ENCODE measurements around the gene SPACDR.

Gene SPACDR

DNA sequence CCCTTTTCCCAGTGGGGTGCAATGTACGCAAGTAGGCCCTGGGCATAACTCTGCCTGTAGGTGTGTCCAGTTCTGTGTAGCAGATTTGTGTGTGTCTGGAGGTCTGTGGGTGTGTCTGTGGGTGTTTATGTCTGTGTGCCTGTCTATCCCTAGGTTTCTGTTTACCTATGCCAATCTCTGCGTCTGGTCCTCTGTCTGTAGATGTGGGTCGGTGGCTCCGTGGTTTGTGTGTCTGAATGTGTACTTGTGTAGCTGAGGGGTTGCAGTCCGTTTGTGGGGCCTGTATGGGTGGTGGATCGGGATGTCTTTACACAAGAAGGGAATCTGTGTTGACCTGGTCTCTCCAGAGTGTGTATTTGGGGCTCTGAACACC lies 20.6 kb upstream of the SPACDR start:
- no peak for DNase-seq (ENCODE audit: low read depth)

DNA sequence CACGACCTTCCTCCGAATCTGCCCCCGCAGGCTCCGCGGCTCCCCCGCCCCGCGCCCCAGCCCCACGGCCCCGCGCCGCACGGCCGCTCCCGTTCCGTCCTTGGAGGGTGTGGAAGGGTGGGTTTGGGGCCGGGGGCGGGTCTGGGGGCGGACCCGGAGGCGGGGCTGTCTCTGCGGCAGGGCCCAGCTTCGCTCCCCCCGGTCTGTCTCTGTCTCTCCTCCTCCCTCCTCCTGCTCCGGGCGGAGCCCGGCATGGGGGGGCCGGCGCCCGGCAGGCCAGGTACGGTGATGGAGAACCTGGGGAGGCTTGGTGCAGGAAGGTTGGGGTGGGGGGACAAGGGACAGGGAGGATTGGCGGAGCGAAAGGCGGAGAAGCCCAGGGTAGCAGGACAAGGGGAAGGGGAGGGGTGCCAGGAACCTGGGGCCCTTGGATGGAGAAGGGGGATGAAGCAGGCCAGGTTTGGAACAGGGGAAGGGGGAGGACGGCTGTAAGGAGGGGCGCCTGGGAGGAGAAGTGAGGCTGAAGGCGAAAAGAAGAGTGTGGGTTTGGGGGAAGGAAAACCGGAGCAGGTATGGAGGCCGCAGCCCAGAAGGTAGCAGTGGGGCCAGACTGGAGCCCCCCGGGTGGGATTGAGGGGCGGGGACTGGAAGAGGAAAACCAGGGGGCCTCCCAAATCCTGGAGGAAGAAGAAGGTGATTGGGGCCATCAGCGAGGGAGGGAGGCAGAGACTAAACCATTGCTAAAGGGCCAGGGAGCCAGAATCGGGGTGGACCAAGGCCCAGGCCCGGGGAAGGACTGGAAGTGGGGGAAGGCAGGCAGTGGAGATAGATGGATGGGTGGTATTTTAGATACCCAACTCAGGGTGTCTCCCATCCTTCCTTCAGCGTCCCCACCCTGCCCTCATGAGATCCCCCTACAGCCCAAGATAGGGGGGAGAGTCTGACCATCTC lies 19.9 kb upstream of the SPACDR start, which contains the start of gene NYAP1:
Gene NYAP1, plus strand, starts transcription at position 206 of the 951 bp plus-strand sequence. CDS start 1,385 bp downstream, outside the sequence.
- no peak for DNase-seq (ENCODE audit: low read depth)

GRCh38 chr7:100483090-100483721 lies 19.1 kb upstream of the SPACDR start:
- DNase-seq (ENCODE audit: low read depth) = no peak

DNA sequence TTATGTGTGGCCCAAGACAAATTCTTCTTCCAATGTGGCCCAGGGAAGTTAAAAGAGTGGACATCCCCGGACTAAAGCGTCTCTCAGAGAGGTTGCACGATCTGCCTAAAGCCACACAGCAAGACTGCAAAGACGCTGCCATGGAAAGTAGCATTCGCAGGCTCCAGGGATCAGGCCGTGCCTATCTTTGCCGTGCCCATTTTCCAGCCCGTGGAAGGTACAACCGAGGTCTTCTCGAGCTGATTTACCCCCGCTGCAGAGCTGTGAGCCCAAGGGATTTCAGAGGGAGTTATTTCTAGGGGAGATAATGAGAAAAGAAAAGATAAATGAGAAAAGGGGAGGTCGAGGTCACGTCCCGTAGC lies 18.6 kb upstream of the SPACDR start:
- DNase-seq (ENCODE audit: low read depth) = no peak

DNA sequence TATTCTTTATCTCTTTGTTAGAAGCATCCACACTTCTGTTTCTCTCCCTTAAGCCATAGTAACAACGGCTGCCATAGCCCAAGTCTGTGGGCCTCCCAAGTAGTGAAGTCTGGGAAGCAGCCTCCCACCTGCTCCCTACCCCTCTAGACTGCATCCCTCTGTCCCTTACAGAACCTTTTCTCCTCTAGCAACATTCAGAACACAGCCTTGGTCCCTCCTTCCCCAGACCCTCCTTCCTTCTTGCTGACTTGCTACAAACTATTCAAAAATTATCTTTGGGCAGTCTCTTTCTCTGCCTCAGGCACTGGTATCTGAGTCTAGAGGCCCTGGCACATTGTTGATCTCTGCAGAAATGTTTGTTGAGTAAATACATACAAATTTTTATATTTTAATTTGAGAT lies 17.4 kb upstream of the SPACDR start:
- DNase-seq (ENCODE audit: low read depth) = no peak

GRCh38 chr7:100478958-100479660 lies 15.0 kb upstream of the SPACDR start, which contains the start of gene TSC22D4:
TSS of gene TSC22D4 (minus strand) at chr7:100479214. CDS start at chr7:100478038, 1,176 bp downstream.
- peak; percentile 88 for DNase-seq (ENCODE audit: low read depth)

- no peak for DNase-seq (ENCODE audit: low read depth)
These were observed 13.8 kb upstream of the SPACDR start for GRCh38 chr7:100477871-100478267.

DNA sequence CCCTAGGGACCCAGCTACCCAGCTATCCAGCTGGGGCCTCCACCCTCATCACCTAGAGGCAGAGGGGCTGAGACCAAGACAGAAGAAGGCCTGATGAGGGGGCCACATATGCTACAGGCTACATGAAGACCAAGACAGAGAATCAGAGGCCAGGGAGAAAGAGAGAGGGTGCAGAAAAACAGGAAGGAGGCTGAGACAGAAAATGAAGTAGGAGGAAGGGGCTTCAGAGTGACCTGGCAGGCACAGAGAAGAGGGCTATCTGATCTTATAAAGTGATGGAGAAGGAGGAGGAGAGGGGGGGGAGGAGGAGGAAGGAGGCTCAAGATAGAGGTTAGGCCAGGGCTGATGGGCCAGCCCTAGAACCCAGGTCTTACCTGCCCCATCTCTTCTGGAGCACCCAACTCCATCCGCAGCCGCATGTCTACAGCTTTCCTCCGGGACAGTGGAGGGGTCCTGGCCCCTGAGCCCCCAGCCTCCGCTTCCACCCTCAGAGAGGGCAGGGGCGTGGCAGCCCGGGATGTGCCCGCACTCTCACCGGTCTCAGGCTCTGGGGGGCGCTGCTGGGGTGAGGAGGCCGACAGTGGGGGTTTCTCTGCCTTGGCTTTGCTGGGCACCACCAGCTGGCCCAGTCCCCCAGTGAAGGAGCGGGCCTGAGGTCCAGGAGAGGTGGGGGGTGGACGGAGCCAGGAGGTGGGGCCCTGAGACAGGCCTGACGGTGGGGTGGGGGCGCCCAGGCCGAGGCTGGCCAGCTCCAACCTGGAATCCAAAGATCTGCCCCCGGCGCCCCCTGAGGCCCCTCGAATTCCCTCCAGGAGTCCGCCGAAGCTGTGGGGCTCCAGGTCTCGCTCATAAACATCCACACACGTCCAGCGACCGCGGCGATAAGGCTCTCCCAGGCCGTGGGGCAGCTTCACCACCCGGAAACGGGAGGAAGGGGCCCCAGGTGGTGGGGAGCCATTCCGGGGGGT lies 13.1 kb upstream of the SPACDR start:
- no peak for DNase-seq (ENCODE audit: low read depth)

GRCh38 chr7:100476101-100476780 lies 12.2 kb upstream of the SPACDR start:
- DNase-seq (ENCODE audit: low read depth) = no peak

DNA sequence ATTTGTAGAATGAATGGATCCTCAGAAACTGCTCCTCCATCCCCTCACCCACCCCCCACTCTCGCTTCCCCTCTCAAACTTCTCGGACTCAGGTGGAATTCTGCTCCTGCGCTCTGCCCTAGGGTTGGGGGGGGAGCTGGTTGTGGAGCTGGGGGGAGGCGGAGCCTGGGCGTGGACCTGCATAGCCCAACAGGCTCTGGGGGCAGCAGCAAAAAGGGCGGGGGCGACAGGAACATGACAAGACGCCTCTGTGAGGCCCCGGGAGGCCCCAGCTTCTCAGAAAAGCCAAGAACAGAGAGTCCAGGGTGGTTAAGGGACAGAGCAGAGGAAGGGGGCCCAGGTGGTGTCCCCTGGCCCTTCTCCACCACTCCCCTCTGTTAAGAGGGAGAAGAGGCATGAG lies 11.5 kb upstream of the SPACDR start:
- no peak for DNase-seq (ENCODE audit: low read depth)

GRCh38 chr7:100472854-100473499 lies 8.9 kb upstream of the SPACDR start:
- no peak for DNase-seq (ENCODE audit: low read depth)

GRCh38 chr7:100472121-100472851 lies 8.2 kb upstream of the SPACDR start:
- no peak for DNase-seq (ENCODE audit: low read depth)

GRCh38 chr7:100471021-100471420 lies 7.0 kb upstream of the SPACDR start:
- no peak for DNase-seq (ENCODE audit: low read depth)

GRCh38 chr7:100469227-100470044 lies 5.4 kb upstream of the SPACDR start:
- no peak for DNase-seq (ENCODE audit: low read depth)

DNA sequence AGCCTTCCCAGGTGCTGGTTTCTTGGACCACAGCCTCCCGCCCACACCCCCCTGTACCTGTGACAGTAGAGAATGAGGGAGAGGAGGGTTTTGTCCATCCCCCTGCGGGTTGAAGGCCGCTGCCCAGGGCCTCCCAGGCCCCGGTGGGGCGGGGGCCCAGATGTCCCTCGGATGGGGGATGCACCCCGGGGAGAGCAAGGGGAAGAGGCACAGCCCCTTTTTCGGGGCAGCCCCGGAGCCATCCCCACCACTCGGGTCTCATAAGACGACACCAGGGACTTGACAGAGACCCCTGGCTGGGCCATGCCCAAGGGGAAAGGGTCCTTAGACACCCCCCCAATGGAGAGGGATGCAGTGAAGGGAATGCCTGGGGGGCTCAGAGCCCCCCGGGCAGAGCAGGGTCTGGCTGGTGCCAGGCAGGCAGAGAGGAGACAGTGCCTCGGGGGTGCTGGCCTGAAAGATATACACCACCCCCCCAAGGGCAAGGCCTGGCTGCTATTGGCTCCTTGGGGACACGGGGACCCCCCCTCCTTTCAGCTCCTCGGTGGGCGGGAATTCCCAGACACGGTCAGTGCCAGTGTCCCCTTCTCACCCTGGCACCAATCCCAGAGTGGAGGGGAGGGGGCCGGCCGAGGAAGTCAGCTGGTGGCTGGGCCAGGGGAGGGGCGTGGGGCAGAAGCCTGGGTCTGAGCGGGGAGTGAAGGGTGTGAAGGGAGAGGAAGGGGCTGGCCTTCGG lies 3.7 kb upstream of the SPACDR start:
- no peak for DNase-seq (ENCODE audit: low read depth)

DNA sequence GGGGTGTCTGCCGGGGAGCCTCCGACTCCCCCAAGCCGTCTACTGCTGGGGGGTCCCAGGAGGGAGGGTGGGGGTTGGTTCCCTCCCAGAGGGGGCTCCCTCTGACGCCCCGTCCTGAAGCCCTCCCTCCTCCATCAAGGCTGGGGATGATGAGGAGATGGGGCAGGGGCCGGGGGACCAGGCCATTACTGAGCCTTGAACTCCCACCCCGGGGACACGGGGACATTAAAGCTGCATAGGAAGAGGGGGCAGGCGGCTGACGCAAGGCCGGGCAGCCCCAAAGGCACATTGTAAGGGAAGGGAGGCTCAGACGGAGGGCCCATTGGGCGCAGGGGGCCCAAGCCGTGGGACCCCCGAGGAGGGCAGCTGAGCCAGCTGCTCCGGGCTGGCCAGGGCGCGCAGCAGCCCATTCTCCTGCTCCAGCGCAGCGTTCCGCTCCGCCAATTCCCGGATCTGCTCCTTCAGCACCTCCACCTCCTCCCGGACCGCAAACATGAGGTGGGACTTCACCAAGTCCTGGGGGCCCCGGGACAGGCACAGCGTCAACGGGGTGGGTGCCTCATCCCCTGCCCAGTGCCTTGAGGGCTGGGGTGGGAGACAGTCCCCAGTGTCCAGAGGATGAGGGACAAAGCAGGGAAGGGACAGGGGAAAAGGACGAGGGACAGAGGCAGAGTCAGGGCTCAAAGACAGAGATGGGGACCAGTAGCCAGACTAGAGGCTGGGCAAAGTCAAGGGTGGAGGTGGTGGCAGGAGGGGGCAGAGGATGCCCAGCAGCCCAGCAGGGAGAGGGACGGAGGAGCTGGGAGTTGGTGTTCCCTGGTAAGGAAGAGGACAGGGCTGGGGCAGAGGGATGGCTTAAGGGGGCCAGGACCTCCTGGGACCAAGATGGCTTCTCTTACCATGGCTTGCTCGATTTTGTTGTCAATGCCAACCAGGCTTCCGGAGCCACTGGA lies 2.9 kb upstream of the SPACDR start:
- no peak for DNase-seq (ENCODE audit: low read depth)

Data from stromal cell of bone marrow (primary cell).